ENCODE measurements around the gene CPZ. TPM values are rescaled to one million over a fixed set of nuclear protein-coding genes. Genes with fewer than 3 reads are reported as not detected.

The CPZ gene
- total and polyA plus RNA-seq, 12 donors: 0.53 to 6.4 (median 3.9) TPM

GRCh38 chr4:8550691-8551090, 41.9 kb upstream of the CPZ start:
- intact Hi-C loops (cut with DNase I): no loop called here
- Histone ChIP-seq H3K36me3 (replicated peaks in 1 of 2) (no peaks in the 10 kb centered on the region), H3K27ac (no peak overlapping the region), H3K4me1 (replicated peaks in 1 of 2) (no peaks in the 10 kb centered on the region), H3K27me3 (no peaks in the 10 kb centered on the region), H3K4me3 (no peak overlapping the region), H3K9me3 (replicated peaks in 1 of 3) (no peaks in the 10 kb centered on the region)
- TF ChIP-seq POLR2A (IDR thresholded peaks at IDR 0.05): no peak
- no peak for TF ChIP-seq CTCF (IDR thresholded peaks at IDR 0.05)
- peak in 1 of 7 donors; percentile 5 for DNase-seq
- WGBS, 4 donors: 79 to 82% (median 80%) methylated on average over 4 to 9 of the region's 9 CpGs

- intact Hi-C loops (cut with DNase I): no loop called here
- WGBS, 4 donors: 90 to 93% (median 93%) methylated on average over 4 of the region's 4 CpGs
Observed at GRCh38 chr4:8552024-8552423, 40.5 kb upstream of the CPZ start.

GRCh38 chr4:8552581-8553205, 39.9 kb upstream of the CPZ start:
- H3K27ac ChIP-seq: no peak overlapping the region
- no peak overlapping the region for H3K4me3 ChIP-seq
- no peaks in the 10 kb centered on the region for H3K9me3 ChIP-seq (replicated peaks in 1 of 3)
- H3K36me3 ChIP-seq (replicated peaks in 1 of 2): no peaks in the 10 kb centered on the region
- no peak for DNase-seq
- H3K4me1 ChIP-seq (replicated peaks in 1 of 2): no peaks in the 10 kb centered on the region
- intact Hi-C loops (cut with DNase I): no loop called here
- 69 to 95% (median 76%) methylated on average over 3 to 8 of the region's 8 CpGs for WGBS, 4 donors
- no peaks in the 10 kb centered on the region for H3K27me3 ChIP-seq
- TF ChIP-seq POLR2A (IDR thresholded peaks at IDR 0.05): no peak
- TF ChIP-seq CTCF (IDR thresholded peaks at IDR 0.05): no peak

More at GRCh38 chr4:8552024-8552423, 40.5 kb upstream of the CPZ start:
- H3K27me3 ChIP-seq: no peaks in the 10 kb centered on the region
- H3K4me1 ChIP-seq (replicated peaks in 1 of 2): no peaks in the 10 kb centered on the region
- no peak for TF ChIP-seq CTCF (IDR thresholded peaks at IDR 0.05)
- TF ChIP-seq POLR2A (IDR thresholded peaks at IDR 0.05): no peak
- no peak overlapping the region for H3K27ac ChIP-seq
- DNase-seq: no peak
- H3K4me3 ChIP-seq: no peak overlapping the region
- no peaks in the 10 kb centered on the region for H3K36me3 ChIP-seq (replicated peaks in 1 of 2)
- H3K9me3 ChIP-seq (replicated peaks in 1 of 3): no peaks in the 10 kb centered on the region

- Histone ChIP-seq H3K4me3 (no peak overlapping the region), H3K36me3 (replicated peaks in 1 of 2) (no peaks in the 10 kb centered on the region), H3K4me1 (replicated peaks in 1 of 2) (no peaks in the 10 kb centered on the region), H3K27ac (no peak overlapping the region), H3K9me3 (replicated peaks in 1 of 3) (no peaks in the 10 kb centered on the region), H3K27me3 (no peaks in the 10 kb centered on the region)
- 79 to 86% (median 81%) methylated on average over 4 to 8 of the region's 8 CpGs for WGBS, 4 donors
- intact Hi-C loops (cut with DNase I): no loop called here
- no peak for DNase-seq
- TF ChIP-seq POLR2A (IDR thresholded peaks at IDR 0.05): no peak
- TF ChIP-seq CTCF (IDR thresholded peaks at IDR 0.05): no peak
Observed at GRCh38 chr4:8553216-8553615, 39.3 kb upstream of the CPZ start.

Measured in adrenal gland (tissue), 12 donors.